Raji (cell line): Measurements from ENCODE around the gene NUDT10.

Experiments used
- POLR2A ChIP-seq: IDR thresholded peaks from 2 replicates; pipeline ENCODE4 v1.6.1; 2011; ENCODE audit warnings: low read depth, low read length, control low read depth; ENCODE audit not compliant: insufficient read depth

Gene NUDT10

GRCh38 chrX:51332188-51332942 lies at the start of gene NUDT10:
NUDT10 (plus strand) TSS chrX:51332822; CDS start chrX:51332966, 144 bp downstream.
- TF ChIP-seq POLR2A = no peak

- no peak for TF ChIP-seq POLR2A
Measured at GRCh38 chrX:51292421-51292820, 40.2 kb upstream of the NUDT10 start.

GRCh38 chrX:51296138-51296537 lies 36.5 kb upstream of the NUDT10 start:
- TF ChIP-seq POLR2A = no peak

GRCh38 chrX:51316271-51316670 lies 16.4 kb upstream of the NUDT10 start:
- TF ChIP-seq POLR2A = no peak

GRCh38 chrX:51334276-51334675 lies 1.7 kb downstream of the NUDT10 start:
- TF ChIP-seq POLR2A = no peak

- TF ChIP-seq POLR2A = no peak
Measured at GRCh38 chrX:51336584-51336983, 4.0 kb downstream of the NUDT10 start.

- no peak for TF ChIP-seq POLR2A
Measured at GRCh38 chrX:51361251-51361650, 28.6 kb downstream of the NUDT10 start.

- TF ChIP-seq POLR2A = no peak
Measured at GRCh38 chrX:51376672-51377071, 44.0 kb downstream of the NUDT10 start.
